Natural killer cell (primary cell): ENCODE data around the gene PRUNE2. TPM values are rescaled to one million over a fixed set of nuclear protein-coding genes. Genes with fewer than 3 reads are reported as not detected.

Experiments used
- ATAC-seq, 3 donors: fragments of 150-1000 bp in 2 of 3; fragments of 200-7000 bp in 1 of 3; cut with Tn5 transposase; 1 replicate in 1 of 3; 2 replicates in 2 of 3; pipeline ENCODE4 v1.10.0; 2021; ENCODE audit warnings: mild to moderate bottlenecking in 2 of 3, moderate library complexity in 2 of 3
- DNase-seq, 2 donors: peaks; one replicate each; pipeline versions ENCODE4 v3.0.0 to v3.0.0-alpha.2; 2013 to 2021; ENCODE audit warnings: mixed read lengths in 1 of 2
- H3K27ac ChIP-seq: one replicate; pipeline ENCODE4 v1.5.1; 2013; ENCODE audit warnings: mild to moderate bottlenecking, low read length
- H3K27me3 ChIP-seq: one replicate; pipeline ENCODE4 v1.6.1; 2013; ENCODE audit warnings: low read length; ENCODE audit not compliant: control insufficient read depth, insufficient read depth
- H3K36me3 ChIP-seq: one replicate; pipeline ENCODE4 v1.6.1; 2013; ENCODE audit warnings: low read length; ENCODE audit not compliant: control insufficient read depth, insufficient read depth
- H3K4me1 ChIP-seq: one replicate; pipeline ENCODE4 v1.6.1; 2013; ENCODE audit warnings: low read length; ENCODE audit not compliant: control insufficient read depth, insufficient read depth
- H3K4me3 ChIP-seq: one replicate; pipeline ENCODE4 v1.5.1; 2013; ENCODE audit warnings: low read length
- H3K9me3 ChIP-seq: one replicate; pipeline ENCODE4 v1.6.1; 2013; ENCODE audit warnings: low read length; ENCODE audit not compliant: control insufficient read depth, insufficient read depth
- H3K27ac Mint-ChIP-seq, 2 donors: one replicate each; pipeline ENCODE4 v1.8.0; 2022; ENCODE audit warnings: mild to moderate bottlenecking in 2 of 2, mixed read lengths in 2 of 2, moderate library complexity in 1 of 2
- H3K27me3 Mint-ChIP-seq, 2 donors: one replicate each; pipeline ENCODE4 v1.8.0; 2022; ENCODE audit warnings: low read depth in 2 of 2, mixed read lengths in 2 of 2
- H3K36me3 Mint-ChIP-seq: one replicate; pipeline ENCODE4 v1.8.0; 2022; ENCODE audit warnings: mixed read lengths
- H3K4me1 Mint-ChIP-seq, 2 donors: one replicate each; pipeline ENCODE4 v1.8.0; 2022; ENCODE audit warnings: mixed read lengths in 2 of 2
- H3K4me3 Mint-ChIP-seq: one replicate; pipeline ENCODE4 v1.8.0; 2022; ENCODE audit warnings: mild to moderate bottlenecking, moderate library complexity, mixed read lengths
- H3K9me3 Mint-ChIP-seq, 2 donors: one replicate each; pipeline ENCODE4 v1.8.0; 2022; ENCODE audit warnings: mixed read lengths in 2 of 2
- CTCF ChIP-seq: fragments of 200-600 bp; IDR thresholded peaks from one replicate; pipeline ENCODE4 v1.8.0; 2022; ENCODE audit warnings: antibody characterized with exemption
- WGBS: methylation state at CpG from one replicate; pipeline ENCODE4 v1.1.7; 2013; ENCODE audit warnings: missing lambda C conversion rate; ENCODE audit not compliant: insufficient coverage; 5-methylcytosine and 5-hydroxymethylcytosine counted together
- intact Hi-C: fragments of 100-400 bp; cut with micrococcal nuclease; formaldehyde crosslinking; loops from one replicate; pipeline ENCODE4 v1.14.2; 2022
- total RNA-seq, 4 donors: library from RNA; stranded (reverse); fragments of 120-200 nt in 1 of 4; gene quantifications; one replicate each; pipeline versions ENCODE4 v1.2.3 to v1.2.4, GENCODE V29; 2013 to 2022

The PRUNE2 gene
- total RNA-seq, 3 donors from 2014 or later (not counting 1 experiment from before 2014, with no cell fraction given) = 0.43 to 0.45 TPM; not detected in 1

- TF ChIP-seq CTCF = no peak
- intact Hi-C loops = no loop called here
- Histone ChIP-seq H3K36me3 (no peaks in the 10 kb centered on the region), H3K27me3 (no peaks in the 10 kb centered on the region), H3K9me3 (no peaks in the 10 kb centered on the region), H3K4me3 (no peak overlapping the region), H3K27ac (no peak overlapping the region), H3K4me1 (no peaks in the 10 kb centered on the region)
- no peak overlapping the region for H3K4me3 Mint-ChIP-seq
- WGBS = 90% methylated on average over 4 of the region's 4 CpGs
- no peaks in the 10 kb centered on the region for H3K9me3 Mint-ChIP-seq
- H3K4me1 Mint-ChIP-seq = no peaks in the 10 kb centered on the region
- H3K27me3 Mint-ChIP-seq = peaks cover 4 to 7% of the 10 kb centered on the region in 2 donors
- ATAC-seq (no peak), DNase-seq (no peak)
- no peaks in the 10 kb centered on the region for H3K36me3 Mint-ChIP-seq
- H3K27ac Mint-ChIP-seq = no peak overlapping the region
Observed at GRCh38 chr9:76893395-76893932, 12.4 kb downstream of the PRUNE2 start.

GRCh38 chr9:76891874-76892273, 14.0 kb downstream of the PRUNE2 start:
- TF ChIP-seq CTCF = no peak
- Histone ChIP-seq H3K9me3 (no peaks in the 10 kb centered on the region), H3K4me3 (no peak overlapping the region), H3K36me3 (no peaks in the 10 kb centered on the region), H3K27ac (no peak overlapping the region), H3K27me3 (no peaks in the 10 kb centered on the region), H3K4me1 (no peaks in the 10 kb centered on the region)
- intact Hi-C loops = no loop called here
- WGBS = 80% methylated on average over 5 of the region's 5 CpGs
- DNase-seq (no peak), ATAC-seq (no peak)
- Mint-ChIP-seq H3K27ac (no peak overlapping the region), H3K9me3 (no peaks in the 10 kb centered on the region), H3K4me3 (no peak overlapping the region), H3K36me3 (no peaks in the 10 kb centered on the region), H3K4me1 (no peaks in the 10 kb centered on the region), H3K27me3 (peaks cover 4 to 7% of the 10 kb centered on the region in 2 donors)

- H3K4me3 ChIP-seq = no peak overlapping the region
- H3K9me3 ChIP-seq = no peaks in the 10 kb centered on the region
- Mint-ChIP-seq H3K36me3 (no peaks in the 10 kb centered on the region), H3K4me1 (no peaks in the 10 kb centered on the region), H3K9me3 (no peaks in the 10 kb centered on the region), H3K27ac (no peak overlapping the region), H3K4me3 (no peak overlapping the region), H3K27me3 (peaks cover 2 to 4% of the 10 kb centered on the region in 2 donors)
- H3K27ac ChIP-seq = no peak overlapping the region
- TF ChIP-seq CTCF = no peak
- H3K4me1 ChIP-seq = no peaks in the 10 kb centered on the region
- 78% methylated on average over 5 of the region's 5 CpGs for WGBS
- no peaks in the 10 kb centered on the region for H3K27me3 ChIP-seq
- intact Hi-C loops = no loop called here
- no peaks in the 10 kb centered on the region for H3K36me3 ChIP-seq
- ATAC-seq = no peak
- no peak for DNase-seq
Observed at GRCh38 chr9:76891279-76891678, 14.6 kb downstream of the PRUNE2 start.

GRCh38 chr9:76887951-76888350, 18.0 kb downstream of the PRUNE2 start:
- Histone ChIP-seq H3K4me3 (no peak overlapping the region), H3K27ac (no peak overlapping the region), H3K36me3 (no peaks in the 10 kb centered on the region), H3K4me1 (no peaks in the 10 kb centered on the region), H3K27me3 (no peaks in the 10 kb centered on the region), H3K9me3 (no peaks in the 10 kb centered on the region)
- no peak overlapping the region for H3K4me3 Mint-ChIP-seq
- ATAC-seq (no peak), DNase-seq (no peak)
- 90% methylated on average over 6 of the region's 7 CpGs for WGBS
- H3K27me3 Mint-ChIP-seq = peaks cover 0 to 4% of the 10 kb centered on the region in 2 donors
- H3K36me3 Mint-ChIP-seq = no peaks in the 10 kb centered on the region
- H3K9me3 Mint-ChIP-seq = no peaks in the 10 kb centered on the region
- no peaks in the 10 kb centered on the region for H3K4me1 Mint-ChIP-seq
- H3K27ac Mint-ChIP-seq = no peak overlapping the region
- no peak for TF ChIP-seq CTCF
- intact Hi-C loops = no loop called here
